Stimulated activated CD8-positive, alpha-beta memory T cell treated with anti-CD3 and anti-CD28 coated beads, Interleukin-12 subunit alpha, Interleukin-12 subunit beta, amount 100 ng/mL, for 24 hours (primary cell): Measurements from ENCODE around the gene TDRD9.

ENCODE experiments used
- DNase-seq: peaks from one replicate; pipeline ENCODE4 v3.0.0-alpha.2; 2020; ENCODE audit errors: extremely low read depth

The TDRD9 gene

DNA sequence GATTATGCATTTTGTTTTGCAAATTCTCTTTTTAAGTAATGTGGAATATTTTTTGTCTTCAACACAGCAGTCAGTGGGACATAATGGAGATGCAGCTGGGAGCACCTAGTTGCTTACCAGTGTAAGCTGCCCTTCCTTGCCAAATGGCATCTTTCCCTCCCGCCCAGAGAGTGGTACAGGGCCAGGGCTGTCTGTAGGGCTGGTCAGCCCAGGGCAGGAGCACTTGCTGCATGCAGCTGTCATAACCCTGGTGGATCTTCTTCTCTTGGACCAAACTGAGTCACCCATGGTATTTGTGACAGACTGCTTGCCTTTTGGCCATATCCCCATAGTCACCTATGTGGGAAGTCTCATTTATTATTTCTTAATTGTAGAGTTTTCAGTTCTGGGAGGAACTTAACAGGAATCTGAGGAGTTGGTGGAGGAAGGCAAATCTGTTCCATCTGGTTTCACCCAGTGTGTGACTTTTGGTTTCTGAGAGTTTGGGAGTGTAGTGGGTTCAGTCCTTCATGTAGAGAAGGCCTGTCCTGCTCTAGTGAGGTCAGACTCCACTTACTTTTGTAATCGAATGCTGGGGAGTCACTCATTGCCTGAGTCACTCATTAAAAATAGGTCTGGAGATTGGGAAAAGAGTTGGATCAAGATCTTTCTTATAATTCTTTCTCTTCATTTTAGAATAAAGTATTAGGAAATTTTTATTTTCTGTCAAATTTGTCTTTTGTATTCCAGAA, 95.2 kb downstream of the TDRD9 start:
- DNase-seq = no peak

DNA sequence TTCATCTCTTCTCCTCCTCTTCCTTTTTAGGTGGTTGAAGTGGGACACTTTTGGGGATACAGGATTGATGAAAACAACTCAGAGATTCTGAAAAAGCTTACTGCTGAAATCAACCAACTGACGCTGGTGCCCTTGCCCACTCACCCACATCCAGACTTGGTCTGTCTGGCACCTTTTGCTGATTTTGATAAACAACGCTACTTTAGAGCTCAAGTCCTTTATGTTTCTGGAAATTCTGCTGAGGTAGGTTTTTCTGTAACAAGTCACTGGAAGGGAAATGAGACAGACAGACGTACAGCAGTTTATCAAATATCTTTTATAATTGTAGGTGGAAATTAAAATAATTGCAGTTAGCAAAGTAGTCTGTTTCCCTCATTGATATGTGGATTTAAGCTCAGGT, 97.3 kb downstream of the TDRD9 start:
- no peak for DNase-seq

DNA sequence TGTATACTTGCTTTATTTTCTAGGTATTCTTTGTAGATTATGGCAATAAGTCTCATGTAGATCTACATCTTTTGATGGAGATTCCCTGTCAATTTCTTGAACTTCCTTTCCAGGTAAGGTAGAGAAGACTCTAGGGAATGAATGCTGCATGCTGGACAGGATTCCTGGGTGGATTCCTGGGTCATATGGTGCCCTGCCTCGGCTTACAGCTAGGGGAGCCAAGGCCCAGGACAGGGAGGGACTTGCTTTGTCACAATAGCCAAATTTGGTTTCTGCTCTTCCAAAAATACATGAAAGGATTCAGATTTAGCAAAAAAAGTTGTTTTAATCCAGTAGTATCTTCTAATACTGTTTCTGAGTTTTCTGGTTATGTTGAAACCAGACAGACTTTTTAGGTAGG, 97.8 kb downstream of the TDRD9 start:
- no peak for DNase-seq

DNA sequence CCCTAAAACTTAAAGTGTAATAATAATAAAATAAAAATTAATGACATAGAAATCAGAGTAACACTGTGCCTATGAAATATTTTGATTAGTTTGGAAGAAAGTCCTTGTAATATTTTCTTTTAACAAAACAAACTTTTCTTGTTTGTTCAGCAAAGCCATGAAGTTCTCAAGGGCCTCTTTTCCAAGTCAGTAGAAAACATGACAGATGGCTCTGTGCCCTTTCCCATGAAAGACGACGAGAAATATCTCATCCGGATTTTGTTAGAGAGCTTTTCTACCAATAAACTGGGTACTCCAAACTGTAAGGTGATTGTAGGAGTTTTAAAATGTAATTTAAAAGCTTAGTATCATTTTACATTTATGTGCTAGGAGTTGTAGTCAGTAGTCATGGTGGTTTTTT, 102.7 kb downstream of the TDRD9 start:
- no peak for DNase-seq

DNA sequence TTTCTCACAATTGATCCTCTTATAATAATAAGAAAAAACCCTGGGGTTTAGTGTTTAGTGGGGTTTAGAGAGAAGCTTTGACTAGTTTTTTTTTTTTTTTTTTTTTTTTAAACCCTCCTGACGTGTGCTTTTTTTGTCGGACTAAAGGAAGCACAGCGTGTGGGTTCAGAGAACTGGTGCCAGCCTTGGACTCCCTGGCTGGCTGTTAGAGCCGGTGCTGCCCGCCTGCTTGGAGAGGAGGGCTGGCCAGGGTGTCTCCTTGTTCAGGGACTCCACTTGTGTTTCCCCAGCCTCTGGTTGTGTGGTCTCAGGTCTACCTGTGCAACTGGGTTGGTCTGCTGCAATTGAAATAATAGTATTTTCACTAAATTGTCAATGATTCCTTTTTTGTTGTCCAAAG, 103.1 kb downstream of the TDRD9 start:
- DNase-seq = no peak

DNA sequence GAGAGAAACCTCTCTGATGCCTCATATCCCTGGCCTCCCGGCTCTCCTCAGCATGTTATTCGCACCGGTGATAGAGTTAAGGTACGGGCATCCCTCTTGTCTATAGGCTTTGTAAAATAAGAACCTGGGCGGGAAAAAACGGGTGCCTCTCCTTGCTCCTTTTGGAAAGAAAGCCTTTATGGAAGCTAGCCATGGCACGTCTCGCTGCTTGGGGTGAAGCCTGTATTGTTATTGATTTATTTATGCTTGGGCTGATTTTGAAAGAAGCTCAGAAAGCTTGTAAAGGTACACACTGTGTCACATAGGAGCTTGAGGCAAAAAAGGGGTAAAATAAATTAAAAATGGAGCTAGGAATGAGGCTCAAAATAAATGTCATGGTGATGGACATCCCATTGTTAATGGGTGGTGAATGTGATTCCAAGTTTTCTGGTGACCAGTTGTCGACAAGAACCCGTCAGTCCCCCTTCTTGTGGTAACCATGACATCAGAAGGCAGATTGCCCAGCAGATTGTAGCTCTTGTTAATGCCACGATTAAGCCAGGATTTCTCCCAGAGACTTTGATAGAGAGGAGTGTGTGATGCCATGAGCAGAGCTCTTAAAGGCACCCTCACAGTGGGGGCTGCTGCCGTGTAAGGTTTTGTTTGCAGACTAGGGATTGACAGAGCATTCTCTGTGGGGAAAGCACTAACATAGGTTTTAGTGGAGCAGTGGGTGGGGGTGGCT, 106.9 kb downstream of the TDRD9 start:
- no peak for DNase-seq

DNA sequence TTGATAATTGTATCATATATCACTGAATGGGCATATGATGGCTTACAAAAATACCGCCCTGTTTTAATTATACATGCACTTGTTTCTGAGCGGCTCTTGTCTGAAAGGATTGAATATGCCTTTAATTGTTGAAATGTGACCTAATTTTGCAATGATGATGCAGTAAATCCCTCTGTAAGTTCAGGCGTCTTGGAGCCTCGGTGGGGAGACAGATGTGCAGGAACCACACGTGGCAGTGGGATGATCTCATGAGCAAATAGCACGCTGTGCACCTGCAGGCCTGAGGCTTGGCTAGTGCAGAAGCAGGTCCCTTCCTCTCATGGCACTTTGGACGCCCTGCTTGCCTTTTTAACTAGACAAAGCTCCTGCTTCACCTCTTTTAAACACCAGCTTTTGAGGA, 108.0 kb downstream of the TDRD9 start:
- no peak for DNase-seq

DNA sequence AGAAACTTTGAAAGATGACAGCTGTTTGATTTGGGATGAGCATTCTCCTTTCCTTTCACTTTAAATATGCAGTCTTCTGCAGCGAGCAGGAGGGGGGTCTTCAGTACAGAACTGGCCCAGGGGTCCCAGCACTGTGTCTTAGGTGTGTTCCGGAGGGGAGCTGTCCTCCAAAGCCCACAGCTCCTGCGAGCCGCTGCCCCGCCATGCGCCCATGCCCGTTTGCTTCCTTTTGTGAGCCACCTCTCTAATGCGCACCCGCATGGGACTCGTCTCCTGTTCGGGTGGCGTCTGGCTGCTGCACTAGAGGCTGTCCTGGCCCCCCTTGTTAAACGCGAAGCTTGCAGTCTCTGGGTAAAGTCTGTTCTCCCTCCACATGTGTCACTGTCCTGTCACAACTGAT, 108.8 kb downstream of the TDRD9 start:
- no peak for DNase-seq

DNA sequence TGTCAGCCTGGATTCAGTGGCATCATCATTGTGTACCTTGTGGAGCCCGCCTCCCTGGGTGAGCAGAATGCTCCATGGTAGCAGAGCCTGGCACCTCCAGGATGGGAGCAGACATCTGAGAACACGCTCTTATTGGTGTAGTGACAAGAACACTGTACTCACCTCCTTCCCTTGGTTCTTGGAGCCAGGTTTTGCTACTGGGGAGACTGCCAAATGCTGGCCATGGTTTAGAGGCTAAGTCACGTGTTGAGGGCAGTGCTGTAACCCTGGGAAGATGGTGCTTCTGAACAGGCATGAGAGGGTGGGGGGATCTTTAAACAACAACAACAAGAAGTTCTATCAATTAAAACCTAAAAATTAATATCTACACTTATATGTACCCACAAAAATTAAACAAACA, 109.6 kb downstream of the TDRD9 start:
- DNase-seq = no peak

DNA sequence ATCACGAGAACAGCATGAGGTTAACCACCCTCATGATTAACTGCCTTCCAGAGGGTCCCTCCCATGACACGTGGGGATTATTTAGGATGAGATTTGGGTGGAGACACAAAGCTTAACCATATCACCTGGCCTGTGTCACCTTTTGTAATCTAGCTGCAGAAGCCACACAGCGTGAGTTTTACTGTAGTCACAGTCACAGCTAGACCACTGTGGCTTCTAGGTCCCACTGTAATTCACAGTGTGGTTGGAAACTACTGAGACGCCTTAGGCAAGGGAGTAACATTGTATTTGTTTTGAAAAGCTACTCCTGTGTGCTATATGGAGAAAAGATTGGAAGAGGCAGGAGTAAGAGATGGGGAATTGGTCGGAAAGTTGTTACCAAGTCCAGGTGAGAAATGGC, 111.0 kb downstream of the TDRD9 start:
- no peak for DNase-seq

DNA sequence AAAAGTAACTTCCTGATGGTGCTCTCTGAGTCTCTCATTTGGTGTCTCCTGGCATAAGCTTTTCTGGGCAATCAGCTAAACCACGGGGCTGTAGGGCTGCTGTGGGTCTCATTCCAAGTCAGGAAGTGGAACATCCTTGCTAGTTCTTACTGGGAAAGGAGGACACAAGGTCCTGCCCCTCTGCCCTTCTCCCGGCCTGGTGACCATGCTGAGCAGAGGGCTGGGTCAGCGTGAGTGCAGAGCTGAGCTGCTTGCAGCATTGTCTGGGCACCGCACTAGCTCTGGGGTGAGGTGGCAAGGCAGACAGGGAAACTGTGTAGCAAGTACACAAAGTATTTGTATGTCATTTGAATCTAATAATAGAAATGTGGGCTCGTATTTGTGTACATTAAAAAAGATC, 112.3 kb downstream of the TDRD9 start:
- no peak for DNase-seq

DNA sequence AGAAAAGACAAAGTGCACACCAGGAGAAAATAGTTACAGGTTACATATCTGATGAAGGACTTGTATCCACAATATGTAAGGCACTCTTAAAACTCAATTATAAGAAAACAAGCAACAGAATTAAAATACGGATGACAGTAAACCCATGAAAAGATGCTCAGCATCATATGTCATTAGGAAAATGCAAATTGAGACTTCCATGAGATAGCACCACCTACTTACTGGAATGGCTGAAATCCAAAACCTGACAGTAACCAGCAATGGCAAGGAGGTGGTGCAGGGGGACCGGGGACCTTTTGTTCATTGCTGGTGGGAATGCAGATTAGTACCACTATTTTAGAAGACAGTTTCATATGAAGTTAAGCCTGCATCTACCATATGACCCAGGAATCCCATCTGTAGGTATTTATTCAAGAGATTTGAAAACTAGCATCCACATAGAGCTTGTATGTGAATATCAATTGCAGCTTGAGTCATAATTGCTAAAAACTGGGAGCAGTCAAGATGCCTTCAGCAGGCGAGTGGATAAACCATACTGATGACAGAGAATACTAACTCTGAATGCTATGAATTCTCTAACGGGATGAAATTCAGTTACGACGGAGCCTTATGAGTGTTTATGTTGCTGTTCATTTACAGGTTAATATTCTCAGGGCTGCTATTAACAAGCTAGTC, 113.3 kb downstream of the TDRD9 start:
- no peak for DNase-seq

DNA sequence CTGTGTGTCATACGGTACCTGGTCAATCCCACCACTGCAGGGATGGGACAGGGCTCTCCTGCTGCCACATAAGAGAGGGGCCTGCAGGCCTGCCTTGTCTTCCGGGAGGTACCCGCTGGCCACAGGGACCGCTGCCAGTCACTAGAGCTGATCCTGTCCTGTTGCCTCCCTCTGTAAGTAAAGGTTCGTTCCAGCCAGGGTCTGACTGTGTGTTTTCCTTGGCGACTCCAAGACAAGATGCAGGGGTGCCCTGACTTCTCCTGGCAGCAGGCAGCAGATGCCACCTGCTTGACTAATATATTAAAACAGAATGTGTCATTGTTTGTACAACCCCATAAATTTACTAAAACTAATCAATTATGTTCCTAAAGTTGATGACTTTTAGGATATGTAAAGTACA, 115.8 kb downstream of the TDRD9 start:
- DNase-seq = no peak

DNA sequence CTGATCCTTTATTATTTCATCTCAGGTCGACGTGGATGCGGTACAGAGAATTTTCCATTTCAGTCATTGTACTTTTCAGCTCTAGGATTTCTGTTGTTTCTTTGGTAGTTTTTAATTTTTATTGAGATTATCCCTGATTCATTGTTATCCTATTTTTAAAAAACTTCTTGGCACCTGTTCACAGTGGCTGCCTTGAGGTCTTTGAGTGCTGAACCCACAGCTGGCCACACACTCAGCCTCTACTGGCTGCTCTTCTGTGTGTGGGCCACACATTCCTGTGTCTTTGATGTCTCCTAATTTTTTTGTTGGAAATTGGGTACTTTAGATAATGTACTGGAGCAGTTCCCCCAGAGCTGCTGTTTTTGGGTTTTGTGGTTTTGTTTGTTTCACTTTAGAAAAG, 119.5 kb downstream of the TDRD9 start:
- no peak for DNase-seq

DNA sequence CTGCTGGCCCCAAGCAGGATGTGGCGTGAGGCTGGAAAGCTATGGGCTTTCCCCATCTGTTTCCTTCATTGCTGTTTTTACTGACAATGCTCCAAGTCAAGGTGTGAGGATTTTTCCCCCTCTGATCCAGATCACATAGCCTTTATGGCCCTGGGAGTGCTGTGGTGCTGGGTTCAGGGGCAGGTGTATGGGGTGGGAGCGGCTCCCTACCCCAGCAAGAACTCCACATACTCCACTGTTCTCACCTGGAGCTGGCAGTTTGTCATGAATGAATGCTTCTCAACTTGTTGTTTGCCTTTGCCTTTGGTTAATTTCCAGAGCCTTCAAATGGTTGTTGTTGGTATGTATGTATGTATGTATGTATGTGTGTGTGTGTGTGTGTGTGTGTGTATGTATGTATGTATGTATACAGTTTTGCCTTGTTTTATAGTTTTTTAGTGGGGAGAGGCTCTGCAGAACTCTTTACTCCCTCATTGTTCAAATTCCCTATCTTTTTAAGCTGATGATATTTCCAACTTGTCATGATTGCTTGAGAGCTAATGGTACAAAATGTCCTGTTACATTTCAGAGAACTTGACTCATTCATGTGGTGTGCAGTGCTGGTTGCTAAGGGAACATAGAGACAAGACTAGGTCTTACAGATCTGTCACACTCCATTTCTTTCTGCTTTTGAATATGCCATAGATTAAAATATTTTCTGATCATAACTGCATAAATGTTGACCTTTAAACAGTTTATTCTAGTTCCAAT, 120.7 kb downstream of the TDRD9 start:
- DNase-seq = no peak

DNA sequence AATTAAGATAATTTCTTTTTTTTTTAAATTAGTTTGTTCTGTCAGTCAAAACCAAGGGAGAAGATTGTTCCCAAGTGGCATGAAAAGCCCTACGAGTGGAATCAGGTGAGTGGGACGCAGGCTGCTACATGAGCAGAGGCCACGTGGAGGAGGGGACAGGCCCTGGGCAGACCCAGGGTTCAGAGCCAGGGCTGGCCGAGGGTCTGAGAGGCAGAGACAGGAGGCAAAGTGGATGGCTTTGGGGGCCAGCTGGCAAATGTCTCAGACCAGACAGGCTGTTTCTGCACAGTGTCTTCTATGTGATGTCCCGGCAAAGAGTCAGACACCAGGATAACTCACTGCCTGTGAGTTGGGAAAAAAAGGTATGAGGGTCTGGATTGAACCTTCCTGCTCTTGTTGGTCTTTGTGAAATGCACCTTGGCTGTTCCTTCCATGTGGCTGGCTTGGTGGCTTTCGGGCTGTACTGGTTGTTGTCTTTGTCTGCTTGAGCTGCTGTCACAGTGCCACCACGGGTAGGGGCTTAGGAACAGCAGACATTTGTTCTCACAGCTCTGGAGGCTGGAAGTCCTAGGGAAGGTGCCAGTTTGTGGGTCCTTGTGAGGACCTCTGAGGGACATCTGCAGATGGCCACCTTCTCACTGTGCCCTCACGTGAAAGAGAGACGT, 121.5 kb downstream of the TDRD9 start:
- no peak for DNase-seq

DNA sequence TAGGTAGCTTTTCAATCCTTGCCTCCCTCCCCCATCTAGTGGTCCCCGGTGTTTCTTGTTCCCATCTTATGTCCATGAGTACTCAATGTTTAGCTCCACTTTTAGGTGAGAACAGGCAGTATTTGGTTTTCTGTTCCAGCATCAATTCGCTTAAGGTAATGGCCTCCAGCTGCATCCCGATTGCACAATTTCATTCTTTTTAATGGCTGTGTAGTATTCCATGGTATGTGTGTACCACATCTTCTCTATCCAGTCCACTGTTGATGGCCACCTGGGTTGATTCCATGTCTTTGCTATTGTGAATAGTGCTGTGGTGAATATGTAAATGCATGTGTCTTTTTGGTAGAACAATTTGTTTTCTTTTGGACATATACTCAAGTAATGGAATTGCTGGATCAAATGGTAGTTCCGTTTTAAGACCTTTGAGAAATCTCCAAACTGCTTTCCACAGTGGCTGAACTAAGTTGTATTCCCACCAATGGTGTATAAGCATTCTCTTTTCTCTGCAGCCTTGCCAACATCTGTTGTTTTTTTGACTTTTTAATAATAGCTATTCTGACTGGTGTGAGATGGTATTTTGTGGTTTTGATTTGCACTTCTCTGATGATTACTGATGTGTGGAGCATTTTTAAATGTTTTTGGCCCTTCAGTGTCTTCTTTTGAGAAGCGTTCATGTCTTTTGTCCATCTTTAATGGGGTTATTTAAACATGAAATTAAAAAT, 123.0 kb downstream of the TDRD9 start:
- DNase-seq = no peak

DNA sequence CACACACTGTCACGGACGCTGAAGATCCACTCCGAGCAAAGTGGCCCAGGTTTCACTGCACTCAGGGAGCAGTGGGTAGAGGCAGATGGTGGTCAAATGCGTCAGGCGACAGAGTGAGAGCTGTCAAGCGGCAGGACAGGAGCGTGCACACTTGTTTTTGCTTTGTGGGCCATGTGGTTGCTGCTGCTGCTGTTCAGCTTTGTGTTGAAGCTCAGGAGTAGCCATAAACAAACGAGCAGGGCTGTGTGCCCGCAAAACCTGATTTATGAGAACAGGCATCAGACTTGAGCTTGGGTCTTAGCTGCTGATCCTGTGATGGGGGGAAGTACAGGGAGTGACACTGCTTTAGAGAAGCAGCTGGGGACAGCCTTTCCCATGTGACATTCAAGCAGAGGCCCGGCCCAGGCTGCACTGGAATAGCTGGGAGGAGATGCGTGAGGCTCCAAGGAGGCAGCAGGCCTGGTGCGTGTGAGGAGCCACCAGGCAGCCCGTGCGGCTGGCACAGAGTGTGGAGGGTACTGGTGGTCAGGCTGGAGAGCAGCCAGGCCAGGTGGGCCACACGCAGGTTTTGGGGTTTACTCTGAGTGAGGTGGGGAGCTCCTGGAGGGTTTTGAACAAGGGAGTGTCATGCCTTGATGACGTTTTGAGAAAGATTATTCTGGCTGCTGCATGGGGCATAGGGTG, 126.1 kb downstream of the TDRD9 start:
- no peak for DNase-seq

DNA sequence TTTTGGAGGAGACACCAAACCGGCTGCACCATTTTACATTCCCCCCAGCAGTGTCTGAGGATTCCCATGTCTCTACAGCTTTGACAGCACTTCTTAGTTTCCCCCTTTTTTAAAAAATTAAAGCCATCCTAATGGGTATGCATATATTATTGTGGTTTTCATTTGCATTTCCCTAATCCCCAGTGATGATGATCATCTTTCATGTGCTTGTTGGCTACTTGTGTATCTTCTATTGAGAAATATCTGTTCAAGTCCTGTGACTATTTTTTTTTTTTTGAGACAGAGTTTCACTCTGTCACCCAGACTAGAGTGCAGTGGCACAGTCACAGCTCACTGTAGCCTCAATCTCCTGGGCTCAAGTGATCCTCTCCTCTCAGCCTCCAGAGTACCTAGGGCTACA, 134.0 kb downstream of the TDRD9 start:
- no peak for DNase-seq

DNA sequence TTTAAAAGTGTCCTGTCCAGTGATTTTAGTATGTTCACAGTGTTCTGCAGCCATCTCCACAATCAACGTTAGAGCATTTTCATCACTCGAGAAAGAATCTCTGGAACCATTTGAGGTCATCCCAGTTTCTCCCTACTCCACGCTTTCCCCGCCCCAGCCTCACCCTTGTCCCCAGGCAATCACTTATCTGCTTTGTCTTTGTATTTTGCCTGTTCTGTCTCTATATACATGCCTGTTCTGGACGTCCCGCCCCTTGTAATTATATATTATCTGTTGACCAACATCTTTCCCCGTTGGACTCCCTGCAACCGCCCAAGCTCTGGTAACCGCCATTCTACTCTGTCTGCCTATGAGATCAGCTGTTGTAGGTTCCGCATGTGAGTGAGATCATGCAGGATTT, 135.7 kb downstream of the TDRD9 start:
- no peak for DNase-seq

DNA sequence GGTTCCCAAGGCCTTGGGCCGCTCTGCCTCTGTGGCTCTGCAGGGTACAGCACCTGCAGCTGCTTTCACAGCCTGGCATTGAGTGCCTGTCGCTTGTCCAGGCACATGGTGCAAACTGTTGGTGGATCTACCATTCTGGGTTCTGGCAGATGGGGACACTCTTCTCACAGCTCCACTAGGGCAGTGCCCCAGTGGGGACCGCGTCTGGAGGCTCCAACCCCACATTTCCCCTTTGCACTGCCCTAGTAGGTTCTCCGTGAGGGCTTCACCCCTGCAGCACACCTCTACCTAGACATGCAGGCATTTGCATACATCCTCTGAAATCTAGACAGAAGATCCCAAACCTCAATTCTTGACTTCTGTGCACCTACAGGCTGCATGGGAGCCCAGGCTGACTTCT, 138.0 kb downstream of the TDRD9 start:
- DNase-seq = no peak
